ENCODE results near the gene WWC2.

DNA sequence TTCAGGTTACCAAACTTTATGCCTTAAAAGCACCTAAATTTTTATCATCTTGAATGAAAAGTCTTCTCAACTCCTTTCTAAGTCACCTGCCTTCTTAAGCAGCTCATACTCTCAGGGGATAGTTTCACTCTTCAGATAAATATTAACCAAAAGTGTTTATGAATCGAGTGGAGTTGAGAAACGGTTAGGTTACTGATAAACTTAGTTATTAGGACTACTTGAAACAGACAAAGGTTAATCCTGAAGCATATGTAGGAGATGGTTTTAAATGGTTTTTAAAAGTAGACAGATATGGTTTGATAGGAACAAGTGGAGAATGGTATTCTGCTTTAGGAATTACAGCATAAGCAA lies 188.2 kb downstream of the WWC2 start:
- TF ChIP-seq, protein P1, sequence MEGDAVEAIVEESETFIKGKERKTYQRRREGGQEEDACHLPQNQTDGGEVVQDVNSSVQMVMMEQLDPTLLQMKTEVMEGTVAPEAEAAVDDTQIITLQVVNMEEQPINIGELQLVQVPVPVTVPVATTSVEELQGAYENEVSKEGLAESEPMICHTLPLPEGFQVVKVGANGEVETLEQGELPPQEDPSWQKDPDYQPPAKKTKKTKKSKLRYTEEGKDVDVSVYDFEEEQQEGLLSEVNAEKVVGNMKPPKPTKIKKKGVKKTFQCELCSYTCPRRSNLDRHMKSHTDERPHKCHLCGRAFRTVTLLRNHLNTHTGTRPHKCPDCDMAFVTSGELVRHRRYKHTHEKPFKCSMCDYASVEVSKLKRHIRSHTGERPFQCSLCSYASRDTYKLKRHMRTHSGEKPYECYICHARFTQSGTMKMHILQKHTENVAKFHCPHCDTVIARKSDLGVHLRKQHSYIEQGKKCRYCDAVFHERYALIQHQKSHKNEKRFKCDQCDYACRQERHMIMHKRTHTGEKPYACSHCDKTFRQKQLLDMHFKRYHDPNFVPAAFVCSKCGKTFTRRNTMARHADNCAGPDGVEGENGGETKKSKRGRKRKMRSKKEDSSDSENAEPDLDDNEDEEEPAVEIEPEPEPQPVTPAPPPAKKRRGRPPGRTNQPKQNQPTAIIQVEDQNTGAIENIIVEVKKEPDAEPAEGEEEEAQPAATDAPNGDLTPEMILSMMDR (conservative IDR thresholded peaks at IDR 0.05; ENCODE audit: low read length) = no peak
- TF ChIP-seq EZH2phosphoT487 (IDR thresholded peaks at IDR 0.05; ENCODE audit: borderline replicate concordance) = no peak

All from Loucy (cell line).